Body of pancreas (tissue), 4 donors: ENCODE data around the gene GRK6. TPM values are rescaled to one million over a fixed set of nuclear protein-coding genes. Genes with fewer than 3 reads are reported as not detected.

Experiments used
- ATAC-seq: fragments of 150-250 bp; one replicate; pipeline ENCODE4 v1.9.1; 2016
- DNase-seq, 4 donors: peaks; one replicate each; pipeline ENCODE4 v3.0.0-alpha.2; 2019
- H3K27ac ChIP-seq, 4 donors: fragments of 200-600 bp; sonication (generic); 1 replicate in 3 of 4; 2 replicates in 1 of 4; pipeline versions ENCODE4 v1.5.1 to v1.6.1; 2016 to 2019; ENCODE audit warnings: mild to moderate bottlenecking in 1 of 4, mixed read lengths in 1 of 4, moderate library complexity in 1 of 4
- H3K27me3 ChIP-seq, 2 donors: fragments of 200-600 bp; sonication (generic); one replicate each; pipeline ENCODE4 v1.6.0; 2016; ENCODE audit warnings: mild to moderate bottlenecking in 1 of 2
- H3K36me3 ChIP-seq, 2 donors: fragments of 200-600 bp; sonication (generic); replicated peaks in 1 of 2; 2 replicates each; pipeline ENCODE4 v1.5.1; 2016; ENCODE audit warnings: low read depth in 2 of 2; ENCODE audit not compliant: insufficient read depth in 1 of 2
- H3K4me1 ChIP-seq: fragments of 200-600 bp; sonication (generic); one replicate; pipeline ENCODE4 v1.6.0; 2016
- H3K4me3 ChIP-seq, 2 donors: fragments of 200-600 bp; sonication (generic); 1 replicate in 1 of 2; 2 replicates in 1 of 2; pipeline ENCODE4 v1.5.1; 2016 to 2019
- H3K9me3 ChIP-seq, 3 donors: fragments of 200-600 bp; sonication (generic); 1 replicate in 2 of 3; 2 replicates in 1 of 3; pipeline ENCODE4 v1.5.1; 2016
- POLR2A ChIP-seq, 3 donors: fragments of 450-650 bp; IDR thresholded peaks; one replicate each; pipeline ENCODE4 v1.6.1; 2016; ENCODE audit warnings: antibody characterized with exemption in 3 of 3, mild to moderate bottlenecking in 2 of 3
- WGBS, 2 donors: methylation state at CpG; one replicate each; pipeline ENCODE4 v1.1.5; 2017; 5-methylcytosine and 5-hydroxymethylcytosine counted together
- intact Hi-C: fragments of 100-400 bp; cut with DNase I; formaldehyde crosslinking; loops from one replicate; pipeline ENCODE4 v1.15.1; 2023
- total RNA-seq, 2 donors: library from RNA; depleted of rRNA; stranded (reverse); fragments of >200 nt; gene quantifications; one replicate each; pipeline ENCODE4 v1.1.0, GENCODE V29; 2016
- TF ChIP-seq, protein P1 (sequence below), 7 experiments: fragments of 450-650 bp in 4 of 7; fragments of 200-600 bp in 3 of 7; sonication (generic) in 3 of 7; IDR thresholded peaks; one replicate each; pipeline ENCODE4 v1.5.1; 2016 to 2019; ENCODE audit warnings: antibody characterized with exemption in 7 of 7

Gene GRK6
- total RNA-seq, 2 donors from 2014 or later = 13.7 to 20.8 TPM

DNA sequence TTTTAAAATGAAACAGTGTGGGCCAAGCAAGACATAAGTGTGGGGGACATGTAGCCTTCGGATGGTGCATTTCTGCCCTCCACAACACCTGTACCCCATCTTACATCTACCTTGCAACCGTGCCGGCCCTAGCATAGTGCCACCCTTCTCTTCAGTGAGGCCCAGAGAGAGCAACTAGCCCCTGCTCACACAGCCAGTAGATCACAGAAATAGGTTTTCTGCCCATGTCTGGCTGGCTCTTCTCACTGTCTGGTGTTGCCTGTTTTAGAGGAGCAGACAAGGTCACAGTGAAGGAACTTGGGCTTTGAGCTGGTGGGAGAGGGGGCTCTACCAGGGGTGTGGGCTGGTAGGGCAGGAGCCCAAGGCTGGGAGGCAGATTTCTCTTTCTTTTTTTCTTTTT, 59.8 kb downstream of the GRK6 start:
- Histone ChIP-seq H3K9me3 (no peaks in the 10 kb centered on the region), H3K4me1 (no peaks in the 10 kb centered on the region), H3K36me3 (no peaks in the 10 kb centered on the region), H3K4me3 (no peak overlapping the region), H3K27me3 (no peaks in the 10 kb centered on the region), H3K27ac (no peak overlapping the region)
- 89 to 93% methylated on average over 2 to 3 of the region's 3 CpGs for WGBS, 2 donors
- no peak for TF ChIP-seq POLR2A (IDR thresholded peaks at IDR 0.05)
- TF ChIP-seq, protein P1, sequence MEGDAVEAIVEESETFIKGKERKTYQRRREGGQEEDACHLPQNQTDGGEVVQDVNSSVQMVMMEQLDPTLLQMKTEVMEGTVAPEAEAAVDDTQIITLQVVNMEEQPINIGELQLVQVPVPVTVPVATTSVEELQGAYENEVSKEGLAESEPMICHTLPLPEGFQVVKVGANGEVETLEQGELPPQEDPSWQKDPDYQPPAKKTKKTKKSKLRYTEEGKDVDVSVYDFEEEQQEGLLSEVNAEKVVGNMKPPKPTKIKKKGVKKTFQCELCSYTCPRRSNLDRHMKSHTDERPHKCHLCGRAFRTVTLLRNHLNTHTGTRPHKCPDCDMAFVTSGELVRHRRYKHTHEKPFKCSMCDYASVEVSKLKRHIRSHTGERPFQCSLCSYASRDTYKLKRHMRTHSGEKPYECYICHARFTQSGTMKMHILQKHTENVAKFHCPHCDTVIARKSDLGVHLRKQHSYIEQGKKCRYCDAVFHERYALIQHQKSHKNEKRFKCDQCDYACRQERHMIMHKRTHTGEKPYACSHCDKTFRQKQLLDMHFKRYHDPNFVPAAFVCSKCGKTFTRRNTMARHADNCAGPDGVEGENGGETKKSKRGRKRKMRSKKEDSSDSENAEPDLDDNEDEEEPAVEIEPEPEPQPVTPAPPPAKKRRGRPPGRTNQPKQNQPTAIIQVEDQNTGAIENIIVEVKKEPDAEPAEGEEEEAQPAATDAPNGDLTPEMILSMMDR (IDR thresholded peaks at IDR 0.05) = no peak
- DNase-seq (no peak), ATAC-seq (no peak)
- intact Hi-C loops = no loop called here

DNA sequence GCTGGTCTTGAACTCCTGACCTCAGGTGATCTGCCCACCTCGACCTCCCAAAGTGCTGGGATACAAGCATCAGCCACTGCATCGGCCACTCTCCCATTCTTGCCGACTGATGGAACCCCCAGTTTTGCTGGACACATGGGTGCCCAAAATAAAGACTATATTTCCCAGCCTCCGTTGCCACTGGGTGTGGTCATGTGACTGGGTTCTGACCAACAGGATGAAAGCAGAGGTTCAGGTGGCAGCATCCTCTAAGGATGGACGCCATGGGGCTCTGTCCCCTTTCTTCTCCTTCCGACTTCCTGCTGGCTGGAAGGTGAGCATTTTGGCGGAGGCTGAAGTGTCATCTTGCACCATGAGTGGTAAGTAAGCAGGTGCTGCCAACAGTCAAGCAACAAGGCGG, 60.7 kb downstream of the GRK6 start:
- DNase-seq = no peak
- WGBS, 2 donors = 89 to 90% methylated on average over 8 of the region's 8 CpGs

DNA sequence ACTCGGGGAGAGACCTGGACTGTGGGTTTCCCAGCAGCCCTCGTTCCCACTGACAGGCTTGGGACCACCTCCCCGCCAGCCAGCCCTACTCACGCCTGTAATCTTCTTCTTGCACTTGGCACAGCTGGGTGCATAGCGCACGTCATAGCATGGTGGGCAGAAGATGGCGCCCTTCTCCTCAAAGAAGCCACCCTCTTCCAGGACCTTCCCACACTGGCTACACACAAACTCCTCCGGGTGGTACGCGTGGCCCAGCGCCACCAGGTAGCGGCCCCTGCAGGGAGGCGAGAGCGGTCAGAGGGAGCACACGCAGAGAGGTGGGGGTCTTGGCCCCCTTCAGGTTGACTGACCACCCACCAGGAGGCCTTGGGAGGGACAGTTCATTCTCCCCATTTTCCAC, 61.5 kb downstream of the GRK6 start:
- H3K4me3 ChIP-seq = no peak overlapping the region
- 89 to 91% methylated on average over 14 to 15 of the region's 15 CpGs for WGBS, 2 donors
- H3K4me1 ChIP-seq = no peaks in the 10 kb centered on the region
- ATAC-seq = no peak
- H3K36me3 ChIP-seq = no peaks in the 10 kb centered on the region
- H3K9me3 ChIP-seq = no peaks in the 10 kb centered on the region
- H3K27ac ChIP-seq = no peak overlapping the region
- no peaks in the 10 kb centered on the region for H3K27me3 ChIP-seq
- no peak for TF ChIP-seq POLR2A (IDR thresholded peaks at IDR 0.05)
- TF ChIP-seq, protein P1 (IDR thresholded peaks at IDR 0.05) = no peak
- no peak for DNase-seq
- intact Hi-C loops = no loop called here

More for the DNA sequence above, 60.7 kb downstream of the GRK6 start:
- intact Hi-C loops = no loop called here
- no peak for ATAC-seq
- no peak overlapping the region for H3K4me3 ChIP-seq
- no peak overlapping the region for H3K27ac ChIP-seq
- H3K36me3 ChIP-seq = no peaks in the 10 kb centered on the region
- no peaks in the 10 kb centered on the region for H3K9me3 ChIP-seq
- H3K27me3 ChIP-seq = no peaks in the 10 kb centered on the region
- TF ChIP-seq POLR2A (IDR thresholded peaks at IDR 0.05) = no peak
- TF ChIP-seq, protein P1 (IDR thresholded peaks at IDR 0.05) = no peak
- no peaks in the 10 kb centered on the region for H3K4me1 ChIP-seq

DNA sequence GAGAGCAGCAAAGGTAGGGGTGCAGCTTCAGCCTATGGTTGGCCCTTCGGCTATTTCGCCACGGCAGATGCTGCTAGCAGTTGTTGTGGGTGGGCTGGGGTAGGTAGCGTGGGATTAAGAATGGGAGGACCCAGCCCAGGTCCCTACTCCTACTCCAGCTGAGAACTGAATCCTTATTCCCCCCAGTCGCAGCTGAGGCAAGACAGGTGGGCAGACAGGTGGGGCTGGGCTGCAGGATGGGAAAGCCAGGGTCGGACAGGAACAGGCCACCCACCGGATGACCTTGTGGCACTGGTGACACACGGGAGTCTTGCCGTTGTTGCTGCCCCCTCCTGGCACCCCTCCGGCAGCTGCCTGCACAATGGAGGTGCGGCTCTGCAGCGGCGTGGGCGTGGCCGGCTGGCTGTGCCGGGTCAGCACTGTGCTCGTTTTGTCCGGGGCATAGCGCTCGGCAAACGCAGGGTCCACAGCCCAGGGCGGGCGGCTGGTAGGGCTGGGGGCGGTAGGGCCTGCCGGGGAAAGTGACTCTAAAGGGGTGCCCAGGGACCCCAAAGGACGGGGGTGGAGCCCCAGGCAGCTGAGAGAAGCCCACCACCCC, 62.7 kb downstream of the GRK6 start:
- no peaks in the 10 kb centered on the region for H3K27me3 ChIP-seq
- no peak for ATAC-seq
- intact Hi-C loops = no loop called here
- H3K4me1 ChIP-seq = peaks cover 2% of the 10 kb centered on the region
- TF ChIP-seq, protein P1 (IDR thresholded peaks at IDR 0.05) = no peak
- no peak for TF ChIP-seq POLR2A (IDR thresholded peaks at IDR 0.05)
- no peak overlapping the region for H3K27ac ChIP-seq
- H3K9me3 ChIP-seq = no peaks in the 10 kb centered on the region
- no peak overlapping the region for H3K4me3 ChIP-seq
- no peak for DNase-seq
- H3K36me3 ChIP-seq = no peaks in the 10 kb centered on the region
- WGBS, 2 donors = 72 to 80% methylated on average over 13 to 26 of the region's 26 CpGs

DNA sequence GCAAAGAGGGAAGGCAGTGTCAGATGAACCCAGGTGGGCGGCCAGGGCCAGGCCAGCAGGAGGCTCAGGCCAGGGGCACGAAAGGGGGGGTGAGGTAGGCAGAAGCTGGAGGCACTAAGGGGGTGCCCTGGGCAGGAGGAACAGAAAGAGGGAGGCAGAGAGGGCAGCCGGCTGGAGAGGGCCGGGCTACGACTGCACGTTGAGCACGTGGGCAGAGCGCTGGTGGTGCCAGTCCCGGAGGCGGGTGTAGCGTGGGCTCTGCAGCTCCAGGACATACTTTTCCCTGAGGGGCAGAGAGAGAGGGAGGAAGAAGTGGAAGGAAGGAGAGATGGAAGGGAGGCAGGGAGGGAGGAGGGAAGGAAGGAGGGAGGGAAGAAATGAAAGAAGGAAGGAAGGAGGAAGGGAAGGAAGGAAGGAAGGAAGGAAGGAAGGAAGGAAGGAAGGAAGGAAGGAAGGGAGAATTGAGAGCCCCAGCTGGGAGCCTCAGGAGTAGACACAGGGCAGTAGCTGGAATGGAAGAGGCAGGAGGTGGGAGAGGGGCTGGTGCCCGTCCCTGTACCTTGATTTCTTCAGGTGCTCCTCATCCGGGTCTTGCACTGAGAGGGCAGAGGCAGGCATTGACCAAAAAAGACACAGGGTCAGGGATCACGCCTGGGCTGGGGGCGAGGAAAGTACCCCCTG, 64.0 kb downstream of the GRK6 start:
- Histone ChIP-seq H3K27me3 (no peaks in the 10 kb centered on the region), H3K36me3 (no peaks in the 10 kb centered on the region), H3K4me1 (peaks cover 9% of the 10 kb centered on the region), H3K4me3 (no peak overlapping the region), H3K27ac (no peak overlapping the region), H3K9me3 (no peaks in the 10 kb centered on the region)
- intact Hi-C loops = no loop called here
- TF ChIP-seq, protein P1 (IDR thresholded peaks at IDR 0.05) = no peak
- no peak for TF ChIP-seq POLR2A (IDR thresholded peaks at IDR 0.05)
- DNase-seq (no peak), ATAC-seq (no peak)
- WGBS, 2 donors = 90 to 92% methylated on average over 15 of the region's 15 CpGs
